T-helper 1 cell treated with Interleukin-12 subunit alpha and Interleukin-12 subunit beta and Interleukin-4 antibody, amounts not matched to agents 30 μg/mL and 1 μg/mL, for 36 hours (primary cell): ENCODE measurements around the gene CHST8.
"Not testable (repeated sequence)": the region's sequence is repeated elsewhere in the genome, so short reads cannot be mapped to it uniquely, and the experiment has no call there.

Experiments used
- H3K27ac Mint-ChIP-seq: one replicate; pipeline ENCODE4 v1.8.0; 2021; ENCODE audit warnings: mild to moderate bottlenecking, mixed read lengths
- H3K27me3 Mint-ChIP-seq: one replicate; pipeline ENCODE4 v1.8.0; 2021; ENCODE audit warnings: low read depth, mixed read lengths
- H3K36me3 Mint-ChIP-seq: one replicate; pipeline ENCODE4 v1.8.0; 2021; ENCODE audit warnings: low read depth, mixed read lengths
- H3K4me1 Mint-ChIP-seq: one replicate; pipeline ENCODE4 v1.8.0; 2021; ENCODE audit warnings: low read depth, mixed read lengths
- H3K4me3 Mint-ChIP-seq: one replicate; pipeline ENCODE4 v1.8.0; 2021; ENCODE audit warnings: mild to moderate bottlenecking, moderate library complexity, mixed read lengths
- H3K9me3 Mint-ChIP-seq: one replicate; pipeline ENCODE4 v1.8.0; 2021; ENCODE audit warnings: mixed read lengths

CHST8 gene

DNA sequence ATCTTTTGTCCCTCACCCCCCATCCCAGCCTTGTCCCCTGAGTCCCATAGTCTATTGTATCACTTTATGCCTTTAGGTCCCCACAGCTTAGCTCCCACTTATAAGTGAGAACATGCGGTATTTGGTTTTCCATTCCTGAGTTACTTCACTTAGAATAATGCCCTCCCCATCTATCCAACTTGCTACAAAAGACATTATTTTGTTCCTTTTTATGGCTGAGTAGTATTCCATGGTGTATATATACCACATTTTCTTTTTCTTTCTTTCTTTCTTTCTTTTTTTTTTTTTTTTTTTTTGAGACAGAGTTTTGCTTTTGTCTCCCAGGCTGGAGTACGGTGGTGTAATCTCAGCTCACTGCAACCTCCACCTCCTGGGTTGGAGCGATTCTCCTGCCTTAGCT, 73.8 kb downstream of the CHST8 start:
- not testable (repeated sequence) for H3K27me3 Mint-ChIP-seq, H3K9me3 Mint-ChIP-seq, H3K4me3 Mint-ChIP-seq, H3K27ac Mint-ChIP-seq, H3K4me1 Mint-ChIP-seq, H3K36me3 Mint-ChIP-seq

DNA sequence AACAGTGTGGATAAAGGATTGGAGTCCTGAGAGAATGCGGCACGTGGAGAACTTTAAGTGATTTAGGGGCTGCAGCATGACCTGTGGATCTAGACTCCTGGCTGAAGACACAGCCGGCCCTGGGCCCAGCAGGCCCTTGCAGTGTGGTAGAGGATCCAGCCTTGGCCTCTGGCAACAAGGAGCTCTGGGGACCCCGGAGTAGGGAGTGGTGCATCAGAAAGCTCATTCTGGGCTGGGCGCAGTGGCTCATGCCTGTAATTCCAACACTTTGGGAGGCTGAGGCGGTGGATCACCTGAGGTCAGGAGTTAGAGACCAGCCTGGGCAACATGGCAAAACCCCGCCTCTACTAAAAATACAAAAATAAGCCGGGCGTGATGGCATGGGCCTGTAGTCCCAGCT, 76.0 kb downstream of the CHST8 start:
- no peaks in the 10 kb centered on the region for H3K36me3 Mint-ChIP-seq
- no peaks in the 10 kb centered on the region for H3K9me3 Mint-ChIP-seq
- no peaks in the 10 kb centered on the region for H3K27me3 Mint-ChIP-seq
- H3K27ac Mint-ChIP-seq, result no peak overlapping the region
- H3K4me1 Mint-ChIP-seq, result no peaks in the 10 kb centered on the region
- no peak overlapping the region for H3K4me3 Mint-ChIP-seq

DNA sequence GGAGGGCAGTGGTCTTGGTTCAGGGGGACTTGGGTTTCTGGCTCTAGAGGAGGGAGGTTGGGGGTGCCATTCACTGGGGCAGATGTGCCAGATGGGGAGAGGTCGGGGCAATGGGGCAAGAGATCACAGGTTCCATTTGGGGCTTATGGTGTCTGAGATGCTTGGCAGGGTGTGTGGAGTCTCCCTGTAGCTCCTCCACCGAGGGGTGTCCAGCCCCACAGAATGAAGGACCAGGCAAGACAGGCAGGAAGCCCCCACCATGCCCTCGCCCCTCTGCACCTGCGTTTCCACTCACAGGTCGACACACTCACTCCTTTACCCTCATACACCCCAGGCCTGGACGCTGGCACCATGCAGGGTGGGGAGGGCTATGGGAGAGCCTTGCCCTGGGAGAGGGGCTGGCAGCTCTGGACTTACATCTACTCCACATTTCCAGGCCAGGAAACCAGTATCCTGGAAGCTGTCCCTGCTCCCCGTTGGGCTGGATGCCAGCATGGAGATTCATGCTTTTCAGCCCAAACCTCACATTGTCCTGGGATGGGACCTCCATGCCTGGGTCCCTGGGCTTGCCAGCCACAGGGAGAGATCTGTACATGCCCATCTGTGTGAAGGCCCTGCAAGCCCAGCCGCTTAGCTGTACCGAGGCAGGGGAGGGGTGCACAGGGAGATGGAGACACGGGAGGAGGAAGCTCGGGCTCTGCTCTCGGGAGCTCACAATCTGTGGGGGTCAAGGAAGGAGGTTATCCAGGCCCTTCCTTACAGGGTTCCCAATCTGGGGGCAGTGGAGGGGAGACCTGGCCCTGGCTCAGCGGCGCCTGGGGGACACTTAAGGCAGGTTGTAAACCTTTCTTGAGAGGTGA, 77.1 kb downstream of the CHST8 start:
- Mint-ChIP-seq H3K36me3 (no peaks in the 10 kb centered on the region), H3K9me3 (no peaks in the 10 kb centered on the region), H3K4me1 (no peaks in the 10 kb centered on the region), H3K27ac (no peak overlapping the region), H3K4me3 (no peak overlapping the region), H3K27me3 (no peaks in the 10 kb centered on the region)

DNA sequence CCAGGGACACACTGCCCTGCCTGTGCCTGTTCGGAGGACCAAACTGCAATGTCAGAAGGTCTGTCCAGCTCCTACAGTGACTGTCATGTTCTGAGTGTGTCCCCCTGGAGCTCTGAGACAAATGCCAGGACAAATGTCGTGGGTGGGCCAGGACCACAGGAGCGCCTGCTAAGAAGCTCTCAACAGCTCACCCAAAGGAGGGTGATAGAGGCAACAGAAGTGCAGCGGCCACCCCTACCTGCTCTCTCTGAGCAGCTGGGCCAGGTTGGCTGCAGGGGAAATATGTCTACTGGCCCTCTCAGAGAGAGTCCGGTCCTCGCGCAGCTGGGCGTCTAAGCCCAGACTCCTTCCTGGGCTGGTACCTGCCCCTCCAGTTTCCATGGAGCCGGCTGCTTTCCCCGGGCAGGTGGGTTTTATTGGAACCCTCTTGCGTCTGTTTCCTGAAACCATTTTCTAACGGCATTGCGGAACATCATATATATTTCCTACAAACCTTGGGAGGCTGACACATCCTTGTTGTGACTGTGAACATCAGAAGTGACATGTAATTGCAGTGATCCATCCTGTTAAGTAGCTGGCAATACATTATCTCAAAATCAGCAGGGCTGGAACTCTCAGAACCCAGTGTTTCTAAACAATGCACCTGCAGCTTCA, 78.1 kb downstream of the CHST8 start:
- Mint-ChIP-seq H3K9me3 (no peaks in the 10 kb centered on the region), H3K36me3 (no peaks in the 10 kb centered on the region), H3K4me3 (no peak overlapping the region), H3K27ac (no peak overlapping the region), H3K27me3 (no peaks in the 10 kb centered on the region), H3K4me1 (no peaks in the 10 kb centered on the region)

DNA sequence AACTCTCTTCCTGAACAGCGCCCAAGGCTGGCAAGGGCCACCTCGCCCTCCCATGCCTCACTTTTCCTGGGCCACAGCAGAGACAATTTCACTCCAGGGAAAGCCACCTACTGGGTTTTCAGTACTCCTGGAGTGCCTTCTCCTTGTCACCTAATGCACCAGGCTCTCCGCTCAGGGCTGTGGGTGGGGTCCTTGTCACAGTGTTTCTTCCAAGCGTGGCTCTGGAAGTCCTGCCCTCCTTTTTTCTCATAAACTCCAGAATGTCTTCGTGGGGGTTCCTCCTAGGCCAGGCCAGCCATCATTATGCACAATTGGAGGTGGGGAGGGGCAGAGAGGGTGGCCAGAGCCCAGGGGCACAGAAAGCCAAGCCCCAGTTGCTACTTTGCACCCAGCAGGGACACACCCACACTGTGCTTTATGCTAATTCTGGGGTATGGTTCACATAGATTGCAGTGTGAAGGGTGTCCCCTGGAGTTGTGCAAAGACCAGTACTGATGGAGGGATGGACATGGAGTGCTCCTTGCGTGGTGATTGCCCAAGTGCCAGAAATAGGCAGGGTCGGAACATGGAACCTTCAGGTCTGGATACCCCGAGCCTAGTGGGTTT, 78.8 kb downstream of the CHST8 start:
- Mint-ChIP-seq H3K36me3 (no peaks in the 10 kb centered on the region), H3K9me3 (no peaks in the 10 kb centered on the region), H3K4me3 (no peak overlapping the region), H3K27ac (no peak overlapping the region), H3K27me3 (no peaks in the 10 kb centered on the region), H3K4me1 (no peaks in the 10 kb centered on the region)

DNA sequence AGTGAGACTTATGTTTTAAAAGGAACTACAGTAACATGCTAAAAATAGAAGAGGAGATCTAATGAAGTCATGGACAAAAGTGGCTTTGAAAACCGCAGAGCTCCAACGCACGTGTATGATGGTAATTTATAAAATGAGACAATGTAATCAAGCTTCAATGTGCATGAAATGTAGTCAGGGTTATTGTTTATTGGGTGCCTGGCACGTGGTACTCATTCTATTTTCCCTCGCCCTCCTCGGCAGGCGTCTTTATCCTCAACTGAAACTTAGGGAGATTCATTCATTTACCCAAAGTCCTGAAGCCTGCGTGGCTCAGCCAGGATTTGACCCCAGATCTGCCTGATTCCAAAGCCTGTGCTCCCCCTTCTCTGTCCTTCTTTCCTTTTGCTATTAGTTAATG, 79.8 kb downstream of the CHST8 start:
- no peak overlapping the region for H3K4me3 Mint-ChIP-seq

DNA sequence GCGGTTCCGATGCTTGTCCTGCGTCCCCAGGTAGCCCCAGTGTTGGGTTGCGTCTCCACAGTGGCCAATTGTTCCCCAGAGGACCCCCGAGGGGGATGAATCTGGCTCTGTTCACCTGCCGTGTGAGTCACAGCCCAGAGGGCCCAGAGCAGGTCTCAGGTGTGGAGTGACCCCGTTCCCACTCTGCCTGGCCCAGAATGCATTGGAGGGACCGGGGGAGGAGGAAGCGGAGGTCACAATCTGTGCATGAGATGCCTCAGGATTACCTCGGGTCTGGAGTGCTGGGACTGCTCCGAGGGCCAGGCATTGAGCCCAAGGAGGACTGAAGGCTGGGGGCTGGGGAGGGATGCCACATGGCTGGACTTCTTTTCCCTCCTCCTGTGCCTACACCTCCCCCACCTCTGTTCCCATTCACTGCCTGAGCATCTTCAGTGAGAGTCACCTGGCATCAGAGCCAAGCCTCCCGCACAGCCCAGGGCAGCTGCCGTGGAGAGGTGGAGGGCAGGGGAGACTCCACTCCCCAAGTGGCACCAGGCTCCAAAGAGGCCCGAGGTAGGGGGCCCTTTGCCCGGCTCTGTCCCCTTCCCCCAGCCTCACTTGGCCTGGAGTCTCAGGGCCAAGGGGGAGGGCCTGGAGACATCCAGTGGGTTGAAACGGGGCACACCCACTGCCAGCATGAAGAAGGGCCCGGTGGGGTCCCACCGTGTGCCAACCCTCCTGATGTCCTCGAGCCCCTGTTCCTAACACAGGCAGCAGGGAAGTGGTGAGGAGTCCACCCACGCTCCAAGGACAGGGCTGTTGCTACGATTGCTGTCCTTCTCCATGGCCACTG, 81.1 kb downstream of the CHST8 start:
- no peak overlapping the region for H3K4me3 Mint-ChIP-seq
- no peak overlapping the region for H3K27ac Mint-ChIP-seq
- H3K9me3 Mint-ChIP-seq, result no peaks in the 10 kb centered on the region
- H3K4me1 Mint-ChIP-seq, result no peaks in the 10 kb centered on the region
- no peaks in the 10 kb centered on the region for H3K36me3 Mint-ChIP-seq
- H3K27me3 Mint-ChIP-seq, result no peaks in the 10 kb centered on the region

More for the DNA sequence above, 79.8 kb downstream of the CHST8 start:
- H3K27ac Mint-ChIP-seq, result no peak overlapping the region
- no peaks in the 10 kb centered on the region for H3K36me3 Mint-ChIP-seq
- no peaks in the 10 kb centered on the region for H3K9me3 Mint-ChIP-seq
- H3K4me1 Mint-ChIP-seq, result no peaks in the 10 kb centered on the region
- no peaks in the 10 kb centered on the region for H3K27me3 Mint-ChIP-seq

DNA sequence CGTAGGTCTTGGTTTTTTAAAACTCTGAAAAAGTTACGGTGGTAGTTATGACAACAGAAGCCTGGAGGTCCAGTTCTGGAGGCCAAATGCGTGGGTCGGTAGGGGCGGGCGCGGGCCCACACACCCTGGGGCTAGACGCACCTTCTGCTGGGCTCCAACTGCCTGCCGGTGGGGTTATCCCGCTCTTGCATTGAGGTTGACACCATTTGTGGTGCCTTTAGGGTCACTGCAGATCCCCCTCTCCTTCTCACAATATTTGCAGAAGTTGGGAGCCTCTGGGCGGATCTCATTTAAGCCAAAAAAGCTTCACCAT, 81.6 kb downstream of the CHST8 start:
- Mint-ChIP-seq H3K4me3 (no peak overlapping the region), H3K36me3 (no peaks in the 10 kb centered on the region), H3K27me3 (no peaks in the 10 kb centered on the region), H3K4me1 (no peaks in the 10 kb centered on the region), H3K27ac (no peak overlapping the region), H3K9me3 (no peaks in the 10 kb centered on the region)

DNA sequence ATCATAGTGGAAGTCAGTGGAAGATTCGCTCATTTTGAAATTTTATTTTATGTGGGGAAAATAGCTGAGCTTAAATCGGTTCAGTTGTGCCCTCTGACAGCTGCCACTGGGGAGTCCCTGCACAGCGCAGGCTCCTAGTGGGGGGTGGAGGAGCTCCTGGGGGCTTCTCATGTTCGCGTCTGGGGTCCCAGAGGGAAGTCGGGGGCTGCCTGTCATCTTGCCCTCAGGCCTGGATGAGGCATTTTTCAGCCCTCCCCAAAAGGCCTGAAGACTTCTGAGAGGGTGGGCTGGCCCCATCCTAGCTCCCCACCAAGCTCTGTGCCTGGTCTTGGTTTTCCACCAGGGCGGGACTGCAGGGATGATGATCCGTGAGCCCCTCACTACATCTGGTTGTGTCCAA, 82.1 kb downstream of the CHST8 start:
- H3K27me3 Mint-ChIP-seq, result no peaks in the 10 kb centered on the region
- no peak overlapping the region for H3K27ac Mint-ChIP-seq
- no peaks in the 10 kb centered on the region for H3K4me1 Mint-ChIP-seq
- H3K4me3 Mint-ChIP-seq, result no peak overlapping the region
- H3K9me3 Mint-ChIP-seq, result no peaks in the 10 kb centered on the region
- H3K36me3 Mint-ChIP-seq, result no peaks in the 10 kb centered on the region

DNA sequence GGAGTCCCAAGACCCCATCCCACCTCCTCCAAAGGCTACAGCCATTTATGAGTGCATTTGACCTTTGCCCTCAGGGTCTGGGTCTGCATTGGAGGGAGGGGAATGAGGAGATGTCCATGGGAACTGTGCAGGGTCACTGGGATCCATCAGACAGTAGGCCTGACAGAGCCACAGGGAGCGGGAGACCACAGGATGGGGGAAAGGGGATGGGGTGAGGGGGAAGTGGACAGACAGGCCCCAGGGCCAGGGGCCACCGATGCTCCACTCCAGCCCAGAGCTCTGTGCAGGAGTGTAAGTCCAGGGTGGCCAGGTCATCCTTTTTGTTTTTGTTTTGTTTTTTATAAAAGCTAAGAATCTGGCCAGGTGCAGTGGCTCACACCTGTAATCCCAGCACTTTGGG, 82.5 kb downstream of the CHST8 start:
- H3K27ac Mint-ChIP-seq, result no peak overlapping the region
- no peaks in the 10 kb centered on the region for H3K36me3 Mint-ChIP-seq
- H3K4me1 Mint-ChIP-seq, result no peaks in the 10 kb centered on the region
- H3K9me3 Mint-ChIP-seq, result no peaks in the 10 kb centered on the region
- no peaks in the 10 kb centered on the region for H3K27me3 Mint-ChIP-seq
- no peak overlapping the region for H3K4me3 Mint-ChIP-seq

DNA sequence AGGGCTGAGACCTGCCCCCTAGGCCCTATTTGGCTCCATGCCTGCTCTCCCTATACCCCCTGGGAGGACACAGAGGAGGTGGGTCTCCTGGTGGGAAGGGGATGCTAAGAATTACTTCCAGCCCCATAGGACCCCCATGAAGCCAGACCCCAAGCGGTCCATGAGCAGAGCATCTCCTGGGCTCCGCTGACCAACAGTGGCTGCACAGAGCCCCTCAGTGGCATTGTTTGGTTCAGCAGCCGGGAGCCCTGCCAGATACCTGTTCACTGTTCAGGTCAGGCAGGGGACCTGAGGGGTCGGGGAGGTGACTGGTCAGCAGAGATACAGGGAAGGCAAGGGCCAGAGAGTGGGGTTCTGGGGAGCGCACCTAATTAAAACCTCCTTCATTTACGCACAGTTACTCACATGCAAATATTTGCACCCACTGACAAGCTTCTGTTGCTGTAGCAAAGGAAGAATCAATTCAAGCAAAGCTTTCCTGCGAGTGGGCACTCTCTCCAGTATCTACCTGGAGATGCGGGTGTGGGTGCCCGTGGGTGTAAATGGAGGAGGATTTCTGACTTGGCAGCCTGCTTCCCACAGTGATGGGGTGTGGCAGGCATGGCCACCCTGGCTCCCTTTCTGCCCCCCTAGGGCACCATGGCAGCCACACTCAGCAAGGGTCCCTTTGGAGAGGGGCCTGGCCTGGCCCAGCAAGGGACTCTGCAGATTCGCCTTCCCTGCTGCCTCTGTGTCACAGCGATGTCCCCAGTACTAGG, 83.5 kb downstream of the CHST8 start:
- Mint-ChIP-seq H3K27me3 (peaks cover 4% of the 10 kb centered on the region), H3K4me3 (no peak overlapping the region), H3K9me3 (no peaks in the 10 kb centered on the region), H3K27ac (no peak overlapping the region), H3K36me3 (no peaks in the 10 kb centered on the region), H3K4me1 (no peaks in the 10 kb centered on the region)

DNA sequence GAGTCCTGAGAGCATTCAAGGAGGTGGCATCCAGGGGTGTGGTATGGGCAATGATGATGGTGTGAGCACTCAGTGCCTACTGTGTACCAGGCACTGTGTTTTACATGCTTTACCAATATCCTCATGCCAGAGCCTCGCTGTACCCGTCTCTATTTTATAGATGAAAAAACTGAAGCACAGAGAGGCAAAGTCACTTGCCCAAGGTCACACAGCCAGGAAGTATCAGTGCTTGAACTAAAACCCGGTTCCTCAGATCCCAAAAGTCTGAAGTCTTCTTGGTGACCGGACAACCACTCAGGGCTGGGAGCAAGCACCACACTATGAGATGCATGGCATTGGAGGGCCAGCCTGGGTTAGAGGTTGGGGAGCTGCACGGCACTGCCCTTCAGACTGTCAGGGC, 84.1 kb downstream of the CHST8 start:
- no peak overlapping the region for H3K27ac Mint-ChIP-seq
- H3K27me3 Mint-ChIP-seq, result peaks cover 6% of the 10 kb centered on the region
- H3K9me3 Mint-ChIP-seq, result no peaks in the 10 kb centered on the region
- no peaks in the 10 kb centered on the region for H3K36me3 Mint-ChIP-seq
- H3K4me1 Mint-ChIP-seq, result no peaks in the 10 kb centered on the region
- H3K4me3 Mint-ChIP-seq, result no peak overlapping the region

DNA sequence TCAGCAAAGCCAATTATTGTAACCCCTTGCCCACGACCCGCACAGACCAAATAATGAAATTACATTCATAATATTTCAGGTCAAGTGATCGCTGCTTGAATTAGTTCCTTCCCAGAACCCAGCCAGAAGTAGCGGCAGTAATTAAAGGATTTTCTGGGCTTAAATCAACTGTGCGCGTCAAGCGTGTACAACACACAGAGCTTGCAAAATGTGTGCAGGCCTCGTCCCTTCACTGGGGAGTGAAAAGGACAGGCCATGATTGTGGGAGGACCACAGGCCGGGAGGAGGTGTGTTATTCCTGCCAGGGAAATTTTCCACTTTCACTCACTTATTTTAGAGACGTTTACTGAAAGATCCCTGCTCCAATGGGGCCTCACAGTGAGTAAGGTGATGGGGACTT, 84.9 kb downstream of the CHST8 start:
- no peaks in the 10 kb centered on the region for H3K36me3 Mint-ChIP-seq
- no peaks in the 10 kb centered on the region for H3K4me1 Mint-ChIP-seq
- H3K9me3 Mint-ChIP-seq, result no peaks in the 10 kb centered on the region
- H3K4me3 Mint-ChIP-seq, result no peak overlapping the region
- H3K27me3 Mint-ChIP-seq, result peaks cover 6% of the 10 kb centered on the region
- no peak overlapping the region for H3K27ac Mint-ChIP-seq

DNA sequence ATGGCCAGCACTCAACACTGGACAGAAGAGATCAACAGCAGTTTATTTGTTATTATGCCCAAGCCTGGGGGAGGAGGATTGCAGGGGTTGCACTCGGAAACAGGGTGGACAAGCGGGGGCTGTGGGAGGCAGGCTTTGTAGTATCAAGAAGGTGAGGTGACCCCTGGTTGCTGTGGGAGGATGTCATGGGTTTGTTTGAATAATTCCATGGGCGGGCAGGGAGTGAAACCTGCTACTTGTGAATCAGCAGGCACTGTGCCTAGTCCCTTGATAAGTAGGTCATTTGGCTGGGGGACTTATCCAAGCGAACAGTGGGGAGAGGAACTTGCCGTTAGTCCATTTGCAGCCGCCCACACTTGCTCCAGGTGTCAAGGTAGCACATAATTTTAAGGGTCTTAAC, 90.5 kb downstream of the CHST8 start:
- Mint-ChIP-seq H3K27me3 (peaks cover 6% of the 10 kb centered on the region), H3K9me3 (no peaks in the 10 kb centered on the region), H3K4me1 (no peaks in the 10 kb centered on the region), H3K4me3 (no peak overlapping the region), H3K27ac (no peak overlapping the region), H3K36me3 (no peaks in the 10 kb centered on the region)
